K562 (cell line): ENCODE measurements around the gene ZNF597. TPM values are rescaled to one million over a fixed set of nuclear protein-coding genes. Genes with fewer than 3 reads are reported as not detected.

ENCODE experiments used
- DMBX1 ChIP-seq: fragments of 250-450 bp; sonication (Bioruptor Pico); IDR thresholded peaks from 2 replicates; pipeline ENCODE4 v1.8.0; 2022; ENCODE audit warnings: inconsistent platforms, mild to moderate bottlenecking, moderate library complexity, borderline replicate concordance
- HDAC3 ChIP-seq: fragments of 450-650 bp; IDR thresholded peaks from 2 replicates; pipeline ENCODE4 v1.6.1; 2018; ENCODE audit warnings: borderline replicate concordance, mild to moderate bottlenecking, moderate library complexity; ENCODE audit not compliant: partially characterized antibody
- HEY1 ChIP-seq: fragments of 250-450 bp; sonication (Bioruptor Pico); IDR thresholded peaks from 2 replicates; pipeline ENCODE4 v1.5.0; 2020; ENCODE audit warnings: mild to moderate bottlenecking, moderate library complexity, borderline replicate concordance
- HIVEP1 ChIP-seq: fragments of 250-450 bp; sonication (Bioruptor Pico); IDR thresholded peaks from 2 replicates; pipeline ENCODE4 v1.4.0; 2020; ENCODE audit warnings: mild to moderate bottlenecking
- MBD2 ChIP-seq: sonication (generic); IDR thresholded peaks from 2 replicates; pipeline ENCODE4 v1.6.1; 2016; ENCODE audit warnings: low read depth, borderline replicate concordance
- MXD1 ChIP-seq: fragments of 250-450 bp; sonication (Bioruptor Pico); IDR thresholded peaks from 2 replicates; pipeline ENCODE4 v1.8.0; 2021; ENCODE audit warnings: borderline replicate concordance, mild to moderate bottlenecking, moderate library complexity; ENCODE audit not compliant: poor library complexity, severe bottlenecking
- NCOA6 ChIP-seq: fragments of 450-650 bp; IDR thresholded peaks from 2 replicates; pipeline ENCODE4 v1.6.1; 2017; ENCODE audit warnings: mild to moderate bottlenecking
- NR4A1 ChIP-seq, 2 experiments: fragments of 250-450 bp in 1 of 2; fragments of 450-650 bp in 1 of 2; sonication (Bioruptor Pico) in 1 of 2; IDR thresholded peaks; 2 replicates each; pipeline versions ENCODE4 v1.4.0 to v1.6.1; 2016 to 2020; ENCODE audit warnings: mild to moderate bottlenecking in 2 of 2, missing compliant biosample characterization in 1 of 2, missing genetic modification characterization in 1 of 2, moderate library complexity in 1 of 2
- RAD21 ChIP-seq, 2 experiments: fragments of 250-450 bp in 1 of 2; fragments of 450-650 bp in 1 of 2; sonication (Bioruptor Pico) in 1 of 2; formaldehyde crosslinking in 1 of 2; IDR thresholded peaks in 1 of 2; conservative IDR thresholded peaks in 1 of 2; 2 replicates each; pipeline versions ENCODE4 v1.4.0 to v1.8.0; 2020 to 2022; ENCODE audit warnings: mild to moderate bottlenecking in 2 of 2, moderate library complexity in 1 of 2
- RCOR1 ChIP-seq, 2 experiments: IDR thresholded peaks; 2 replicates each; pipeline ENCODE4 v1.6.1; 2012; ENCODE audit warnings: low read depth in 2 of 2, low read length in 2 of 2, borderline replicate concordance in 1 of 2, improper control_type of control experiment in 1 of 2
- SIN3A ChIP-seq, 2 experiments: fragments of 150-350 bp in 1 of 2; IDR thresholded peaks; 2 replicates each; pipeline ENCODE4 v1.6.1; 2011 to 2016; ENCODE audit warnings: borderline replicate concordance in 2 of 2, low read depth in 2 of 2, low read length in 2 of 2, mild to moderate bottlenecking in 2 of 2, moderate library complexity in 2 of 2; ENCODE audit not compliant: control insufficient read depth in 1 of 2
- SNIP1 ChIP-seq: fragments of 450-650 bp; IDR thresholded peaks from 2 replicates; pipeline ENCODE4 v1.7.1; 2017; ENCODE audit warnings: low read depth, mild to moderate bottlenecking
- SNRNP70 ChIP-seq: fragments of 200-400 bp; formaldehyde crosslinking; optimal IDR thresholded peaks from 2 replicates; pipeline ENCODE3; 2017; ENCODE audit warnings: low read depth, low read length
- SRSF1 ChIP-seq: fragments of 200-400 bp; formaldehyde crosslinking; IDR thresholded peaks from 2 replicates; pipeline ENCODE4 v1.6.1; 2017; ENCODE audit warnings: mild to moderate bottlenecking, low read depth, low read length, moderate library complexity
- SRSF3 ChIP-seq: fragments of 200-400 bp; formaldehyde crosslinking; IDR thresholded peaks from 2 replicates; pipeline ENCODE4 v1.6.1; 2016; ENCODE audit warnings: mild to moderate bottlenecking, low read length, moderate library complexity; ENCODE audit not compliant: insufficient read depth
- TFAM ChIP-seq: fragments of 250-450 bp; sonication (Bioruptor Pico); conservative IDR thresholded peaks from 2 replicates; pipeline ENCODE4 v1.5.0; 2021; ENCODE audit warnings: mild to moderate bottlenecking, moderate library complexity
- YY1 ChIP-seq, 3 experiments: IDR thresholded peaks; 2 replicates each; pipeline ENCODE4 v1.6.1; 2011; ENCODE audit warnings: low read length in 2 of 3, mild to moderate bottlenecking in 2 of 3, moderate library complexity in 2 of 3, borderline replicate concordance in 1 of 3, control low read depth in 1 of 3, low read depth in 1 of 3; ENCODE audit not compliant: insufficient read depth in 3 of 3, insufficient replicate concordance in 2 of 3, control insufficient read depth in 1 of 3, insufficient read length in 1 of 3; ENCODE audit errors: extremely low read depth in 1 of 3
- ZBTB8A ChIP-seq: fragments of 450-650 bp; IDR thresholded peaks from 2 replicates; pipeline ENCODE4 v1.6.1; 2018; ENCODE audit warnings: mild to moderate bottlenecking, moderate library complexity; ENCODE audit not compliant: partially characterized antibody
- ZHX1 ChIP-seq: fragments of 150-350 bp; conservative IDR thresholded peaks from 2 replicates; pipeline ENCODE4 v1.6.1; 2014; ENCODE audit warnings: low read length
- ZNF175 ChIP-seq: fragments of 200-800 bp; sonication (Bioruptor generic); IDR thresholded peaks from 2 replicates; pipeline ENCODE4 v1.6.1; 2016; ENCODE audit warnings: low read depth, mild to moderate bottlenecking, missing genetic modification characterization, missing compliant biosample characterization
- ZNF354B ChIP-seq: fragments of 250-450 bp; sonication (Bioruptor Pico); IDR thresholded peaks from 2 replicates; pipeline ENCODE4 v1.4.0; 2020
- ZNF41 ChIP-seq: fragments of 250-450 bp; sonication (Bioruptor Pico); conservative IDR thresholded peaks from 2 replicates; pipeline ENCODE4 v1.4.0; 2020; ENCODE audit warnings: mild to moderate bottlenecking
- ZNF785 ChIP-seq: fragments of 250-450 bp; sonication (Bioruptor Pico); IDR thresholded peaks from 2 replicates; pipeline ENCODE4 v1.4.0; 2020; ENCODE audit warnings: mild to moderate bottlenecking
- polyA plus RNA-seq, 8 experiments: library from polyadenylated mRNA; depleted of rRNA in 4 of 8; stranded (reverse) in 5 of 8; unstranded in 3 of 8; fragments of >200 nt; fragmentation: Nextera tagmentation in 2 of 8; fragmentation: Illumina TruSeq in 1 of 8; extraction: Ambion mirVana in 2 of 8; extraction: Trizol in 1 of 8; gene quantifications; 2 replicates each; pipeline versions ENCODE4 v1.2.1 to v1.2.3, GENCODE V29; 2011 to 2014; ENCODE audit warnings: inconsistent platforms in 1 of 8, missing spikeins in 1 of 8
- total RNA-seq, 7 experiments: library from RNA; depleted of rRNA in 6 of 7; stranded (reverse); fragments of >200 nt in 6 of 7; fragmentation: Illumina TruSeq in 2 of 7; extraction: Trizol in 2 of 7; gene quantifications; 2 replicates each; pipeline versions ENCODE4 v1.2.1 to v1.2.3, GENCODE V29; 2011 to 2021; ENCODE audit warnings: low replicate concordance in 1 of 7

The ZNF597 gene
- total and polyA plus RNA-seq, 9 of the 15 experiments (the other 6 are each of a cell fraction or from before 2014, with no cell fraction given): 0.14 to 0.68 (median 0.42) TPM

- peak; percentile 40 to 62; a peak in 1 of 4 replicates for TF ChIP-seq SIN3A (IDR thresholded peaks at IDR 0.05; ENCODE audit: borderline replicate concordance in 2 of 2, control insufficient read depth in 1 of 2, low read depth in 2 of 2, low read length in 2 of 2)
- no peak for TF ChIP-seq TFAM (CRISPR knock-in tag)
- no peak for TF ChIP-seq HIVEP1
- TF ChIP-seq MXD1 (CRISPR knock-in tag): no peak
- TF ChIP-seq MBD2: peak; percentile 97
- no peak for TF ChIP-seq ZNF41 (CRISPR knock-in tag)
- TF ChIP-seq ZBTB8A: no peak
- TF ChIP-seq RAD21 (CRISPR knock-in tag; conservative IDR thresholded peaks at IDR 0.05 in 1 of 2, IDR thresholded peaks at IDR 0.05 in 1 of 2): peak in 1 of 2 experiments; percentile 19; a peak in 2 of 4 replicates
- no peak for TF ChIP-seq ZNF354B (CRISPR knock-in tag)
- TF ChIP-seq SRSF3: no peak
- no peak for TF ChIP-seq ZNF785 (CRISPR knock-in tag)
- TF ChIP-seq ZNF175: no peak
- 0 out of 2 replicates have a peak, but pooled peaks have one; percentile 23 for TF ChIP-seq ZHX1
- TF ChIP-seq YY1 (IDR thresholded peaks at IDR 0.05; ENCODE audit: borderline replicate concordance in 1 of 3, control insufficient read depth in 1 of 3, extremely low read depth in 1 of 3, insufficient read depth in 3 of 3, insufficient read length in 1 of 3, insufficient replicate concordance in 2 of 3, low read depth in 1 of 3, low read length in 2 of 3): peak in 2 of 3 experiments; percentile 6 to 79
- TF ChIP-seq SNIP1: no peak
- no peak; the same call in 1 of the 2 replicates for TF ChIP-seq SRSF1
- TF ChIP-seq HDAC3: no peak
- TF ChIP-seq DMBX1 (CRISPR knock-in tag): no peak
- TF ChIP-seq RCOR1 (IDR thresholded peaks at IDR 0.05; ENCODE audit: borderline replicate concordance in 1 of 2, low read depth in 2 of 2, low read length in 2 of 2): peak in 1 of 2 experiments; percentile 35; a peak in 2 of 4 replicates
- no peak for TF ChIP-seq SNRNP70
- TF ChIP-seq NR4A1 (CRISPR knock-in tag; IDR thresholded peaks at IDR 0.05): peak; percentile 42; the same call in 1 of the 2 replicates
- TF ChIP-seq NR4A1 (tag; IDR thresholded peaks at IDR 0.05): no peak
- TF ChIP-seq NCOA6: no peak
- TF ChIP-seq HEY1 (CRISPR knock-in tag): no peak
Measured at GRCh38 chr16:3400779-3401688, 42.3 kb downstream of the ZNF597 start, which contains the start of the genes ZNF174 and ZSCAN32 (continued).
